Tibial artery (tissue), 4 donors: ENCODE data around the gene ACTL9.

ENCODE experiments used
- DNase-seq, 2 donors: peaks; one replicate each; pipeline ENCODE4 v3.0.0-alpha.2; 2019
- H3K27ac ChIP-seq, 2 donors: fragments of 200-600 bp; sonication (generic) in 1 of 2; 1 replicate in 1 of 2; 2 replicates in 1 of 2; pipeline ENCODE4 v1.5.1; 2018 to 2019; ENCODE audit warnings: mild to moderate bottlenecking in 1 of 2
- H3K27me3 ChIP-seq, 2 donors: fragments of 200-600 bp; sonication (generic) in 1 of 2; one replicate each; pipeline versions ENCODE4 v1.5.1 to v1.6.0; 2016 to 2019
- H3K36me3 ChIP-seq, 3 donors: fragments of 200-600 bp; sonication (generic) in 2 of 3; one replicate each; pipeline ENCODE4 v1.5.1; 2016 to 2019; ENCODE audit warnings: mild to moderate bottlenecking in 2 of 3
- H3K4me1 ChIP-seq, 4 donors: fragments of 200-600 bp; sonication (generic) in 2 of 4; 1 replicate in 3 of 4; 2 replicates in 1 of 4; pipeline ENCODE4 v1.5.1; 2016 to 2019
- H3K4me3 ChIP-seq, 2 donors: fragments of 200-600 bp; sonication (generic) in 1 of 2; 1 replicate in 1 of 2; 2 replicates in 1 of 2; pipeline ENCODE4 v1.5.1; 2018 to 2019; ENCODE audit warnings: mild to moderate bottlenecking in 2 of 2
- H3K9me3 ChIP-seq, 3 donors: fragments of 200-600 bp; sonication (generic) in 1 of 3; one replicate each; pipeline ENCODE4 v1.5.1; 2016 to 2019
- intact Hi-C: fragments of 100-400 bp; cut with DNase I; formaldehyde crosslinking; loops from one replicate; pipeline ENCODE4 v1.15.0; 2023; ENCODE audit warnings: low total_unique reads
- TF ChIP-seq, protein P1 (sequence below), 2 experiments: fragments of 200-600 bp in 1 of 2; fragments of 450-650 bp in 1 of 2; IDR thresholded peaks; one replicate each; pipeline ENCODE4 v1.5.1; 2017 to 2019; ENCODE audit warnings: antibody characterized with exemption in 2 of 2, mild to moderate bottlenecking in 1 of 2, moderate library complexity in 1 of 2

Gene ACTL9

DNA sequence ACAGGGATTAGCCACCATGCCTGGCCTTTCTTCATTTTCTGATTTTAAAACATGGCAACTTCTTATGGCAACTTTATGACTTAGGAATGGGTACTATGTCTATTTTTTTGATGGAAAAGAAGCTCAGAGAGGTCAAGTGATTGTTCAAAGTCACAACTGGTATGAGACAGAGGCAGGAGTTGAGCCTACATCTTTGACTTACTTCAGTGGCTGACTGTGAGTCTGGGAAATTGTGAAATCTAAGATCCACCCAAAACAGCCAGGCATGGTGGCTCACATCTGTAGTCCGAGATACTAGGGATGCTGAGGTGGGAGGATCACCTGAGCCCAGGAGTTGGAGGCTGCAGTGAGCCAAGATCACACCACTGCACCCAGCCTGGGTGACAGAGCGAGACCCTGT is 2.4 kb upstream of the ACTL9 start:
- Histone ChIP-seq H3K4me1 (no peaks in the 10 kb centered on the region), H3K4me3 (no peak overlapping the region), H3K9me3 (no peaks in the 10 kb centered on the region), H3K27me3 (peaks cover 0 to 35% of the 10 kb centered on the region in 2 donors), H3K36me3 (no peaks in the 10 kb centered on the region), H3K27ac (no peak overlapping the region)
- intact Hi-C loops: no loop called here
- no peak for DNase-seq
- TF ChIP-seq, protein P1, sequence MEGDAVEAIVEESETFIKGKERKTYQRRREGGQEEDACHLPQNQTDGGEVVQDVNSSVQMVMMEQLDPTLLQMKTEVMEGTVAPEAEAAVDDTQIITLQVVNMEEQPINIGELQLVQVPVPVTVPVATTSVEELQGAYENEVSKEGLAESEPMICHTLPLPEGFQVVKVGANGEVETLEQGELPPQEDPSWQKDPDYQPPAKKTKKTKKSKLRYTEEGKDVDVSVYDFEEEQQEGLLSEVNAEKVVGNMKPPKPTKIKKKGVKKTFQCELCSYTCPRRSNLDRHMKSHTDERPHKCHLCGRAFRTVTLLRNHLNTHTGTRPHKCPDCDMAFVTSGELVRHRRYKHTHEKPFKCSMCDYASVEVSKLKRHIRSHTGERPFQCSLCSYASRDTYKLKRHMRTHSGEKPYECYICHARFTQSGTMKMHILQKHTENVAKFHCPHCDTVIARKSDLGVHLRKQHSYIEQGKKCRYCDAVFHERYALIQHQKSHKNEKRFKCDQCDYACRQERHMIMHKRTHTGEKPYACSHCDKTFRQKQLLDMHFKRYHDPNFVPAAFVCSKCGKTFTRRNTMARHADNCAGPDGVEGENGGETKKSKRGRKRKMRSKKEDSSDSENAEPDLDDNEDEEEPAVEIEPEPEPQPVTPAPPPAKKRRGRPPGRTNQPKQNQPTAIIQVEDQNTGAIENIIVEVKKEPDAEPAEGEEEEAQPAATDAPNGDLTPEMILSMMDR (IDR thresholded peaks at IDR 0.05): no peak

DNA sequence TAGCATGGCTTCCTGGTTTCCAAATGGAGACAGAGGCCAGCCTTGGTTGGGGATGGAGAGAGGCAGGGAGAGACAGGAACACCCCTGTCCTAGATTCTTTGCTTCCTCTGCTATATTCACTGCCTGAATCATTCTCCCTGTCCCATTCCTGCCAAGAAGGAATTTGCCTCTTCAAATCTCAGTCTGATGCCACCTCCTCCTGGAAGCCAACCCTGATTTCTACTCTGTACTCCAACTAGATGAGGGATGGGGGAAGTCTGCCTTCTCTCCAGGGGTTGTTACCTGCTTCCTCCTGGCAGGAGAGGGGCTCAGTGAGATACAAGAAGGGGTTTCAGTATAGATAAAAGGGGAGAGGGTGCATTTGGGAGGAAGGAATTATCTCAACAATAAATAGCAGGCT is 1.3 kb upstream of the ACTL9 start:
- intact Hi-C loops: no loop called here
- DNase-seq: no peak
- Histone ChIP-seq H3K36me3 (no peaks in the 10 kb centered on the region), H3K4me1 (no peaks in the 10 kb centered on the region), H3K27ac (no peak overlapping the region), H3K9me3 (no peaks in the 10 kb centered on the region), H3K27me3 (peaks cover 0 to 44% of the 10 kb centered on the region in 2 donors), H3K4me3 (no peak overlapping the region)
- TF ChIP-seq, protein P1 (IDR thresholded peaks at IDR 0.05): no peak

DNA sequence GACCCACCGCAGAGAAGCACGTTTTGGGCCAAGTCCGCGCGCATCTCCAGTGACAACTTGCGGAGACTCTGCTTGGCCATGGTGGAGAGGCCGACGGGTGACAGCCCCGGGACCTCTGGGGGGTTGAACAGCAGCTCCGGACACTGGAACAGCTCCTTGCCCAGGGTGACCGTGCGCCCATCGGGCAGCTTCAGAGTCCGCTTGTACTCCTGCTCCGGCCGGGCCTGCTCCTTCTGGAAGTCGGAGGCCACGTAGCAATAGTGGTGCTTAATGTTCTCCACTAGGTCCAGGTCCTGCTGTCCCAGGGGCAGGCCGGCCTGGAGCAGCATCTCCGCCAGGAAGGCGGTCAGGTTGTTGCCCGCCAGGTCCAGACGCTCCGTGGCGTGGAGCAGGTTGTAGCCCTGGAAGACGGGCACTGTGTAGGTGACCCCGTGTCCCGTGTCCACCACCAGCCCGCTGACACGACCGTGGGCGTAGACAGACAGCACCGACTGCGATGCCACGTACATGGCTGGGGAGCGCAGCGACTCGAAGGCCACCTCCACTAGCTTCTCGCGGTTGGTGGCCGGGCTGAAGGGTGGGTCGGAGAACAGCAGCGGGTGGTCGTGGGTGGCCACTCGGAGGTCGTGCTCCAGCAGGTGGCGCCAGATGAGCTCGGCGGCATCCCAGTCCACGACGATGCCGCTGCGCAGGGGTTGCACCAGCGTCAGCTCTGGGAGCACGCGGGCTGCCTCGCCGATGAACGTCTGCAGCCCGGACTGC is 743 bp downstream of the ACTL9 start:
- DNase-seq: no peak
- peaks cover 0 to 58% of the 10 kb centered on the region in 2 donors for H3K27me3 ChIP-seq
- intact Hi-C loops: no loop called here

DNA sequence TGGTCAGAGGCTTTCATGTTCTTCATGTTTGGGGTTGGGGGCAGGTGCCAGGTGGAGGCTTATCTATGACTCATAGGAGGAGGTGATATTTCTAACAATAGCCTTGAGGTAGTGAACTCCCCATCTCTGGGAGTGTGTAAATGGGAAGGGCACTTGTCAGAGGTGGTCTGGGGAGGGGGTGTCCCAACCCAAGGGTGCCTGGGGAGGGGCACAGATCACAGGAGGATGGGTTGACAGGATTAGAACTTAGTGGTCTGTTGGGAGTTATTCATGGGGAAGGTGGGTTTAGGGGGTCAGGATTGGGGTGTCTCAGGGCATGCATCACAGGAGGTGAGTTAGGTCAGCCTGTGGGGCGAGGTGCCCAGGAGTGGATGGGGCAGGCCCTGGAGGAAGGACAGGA is 1.6 kb downstream of the ACTL9 start:
- H3K27ac ChIP-seq: no peak overlapping the region
- H3K4me3 ChIP-seq: no peak overlapping the region
- TF ChIP-seq, protein P1 (IDR thresholded peaks at IDR 0.05): no peak
- H3K27me3 ChIP-seq: peaks cover 0 to 64% of the 10 kb centered on the region in 2 donors
- intact Hi-C loops: no loop called here
- H3K36me3 ChIP-seq: no peaks in the 10 kb centered on the region
- DNase-seq: no peak
- no peaks in the 10 kb centered on the region for H3K9me3 ChIP-seq
- H3K4me1 ChIP-seq: no peaks in the 10 kb centered on the region

More for the DNA sequence above, 743 bp downstream of the ACTL9 start:
- Histone ChIP-seq H3K9me3 (no peaks in the 10 kb centered on the region), H3K36me3 (no peaks in the 10 kb centered on the region), H3K27ac (no peak overlapping the region), H3K4me3 (no peak overlapping the region), H3K4me1 (no peaks in the 10 kb centered on the region)
- TF ChIP-seq, protein P1 (IDR thresholded peaks at IDR 0.05): no peak

DNA sequence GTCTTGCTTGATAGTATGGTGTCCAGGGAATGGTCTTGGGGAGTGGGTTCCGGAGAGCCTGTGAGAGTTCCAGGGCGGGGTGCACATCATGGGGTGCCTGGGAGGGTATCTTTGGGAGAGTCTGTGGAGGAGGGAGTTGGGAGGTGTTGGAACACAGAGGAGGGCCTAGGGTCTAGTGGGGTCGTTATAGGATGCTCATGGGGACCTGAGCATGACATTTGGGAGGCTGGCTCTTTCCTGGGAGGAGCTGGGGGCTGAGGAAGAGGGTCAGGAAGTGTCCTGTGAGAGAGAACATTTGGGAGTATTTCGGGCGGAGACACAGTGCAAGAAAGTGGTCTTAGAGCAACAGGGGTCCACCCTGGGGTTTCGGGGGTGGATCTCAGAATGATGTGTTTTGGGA is 2.7 kb downstream of the ACTL9 start:
- Histone ChIP-seq H3K36me3 (no peaks in the 10 kb centered on the region), H3K27ac (no peak overlapping the region), H3K4me3 (no peak overlapping the region), H3K27me3 (peaks cover 0 to 66% of the 10 kb centered on the region in 2 donors), H3K4me1 (no peaks in the 10 kb centered on the region), H3K9me3 (no peaks in the 10 kb centered on the region)
- DNase-seq: no peak
- TF ChIP-seq, protein P1 (IDR thresholded peaks at IDR 0.05): no peak
- intact Hi-C loops: no loop called here
